A549 treated with Mapracorat at 1 μM for 4 hours (cell line): ENCODE data around the gene ARF1. TPM values are rescaled to one million over a fixed set of nuclear protein-coding genes. Genes with fewer than 3 reads are reported as not detected.

Source experiments
- total RNA-seq: library from RNA; stranded (reverse); fragments of 200-300 nt; extraction: Qiagen RNA extraction; gene quantifications from 5 replicates; pipeline ENCODE4 v1.2.3, GENCODE V29; 2022

ARF1 gene
- total RNA-seq, result 374 to 460 TPM (median 440 TPM) in 5 replicates

DNA sequence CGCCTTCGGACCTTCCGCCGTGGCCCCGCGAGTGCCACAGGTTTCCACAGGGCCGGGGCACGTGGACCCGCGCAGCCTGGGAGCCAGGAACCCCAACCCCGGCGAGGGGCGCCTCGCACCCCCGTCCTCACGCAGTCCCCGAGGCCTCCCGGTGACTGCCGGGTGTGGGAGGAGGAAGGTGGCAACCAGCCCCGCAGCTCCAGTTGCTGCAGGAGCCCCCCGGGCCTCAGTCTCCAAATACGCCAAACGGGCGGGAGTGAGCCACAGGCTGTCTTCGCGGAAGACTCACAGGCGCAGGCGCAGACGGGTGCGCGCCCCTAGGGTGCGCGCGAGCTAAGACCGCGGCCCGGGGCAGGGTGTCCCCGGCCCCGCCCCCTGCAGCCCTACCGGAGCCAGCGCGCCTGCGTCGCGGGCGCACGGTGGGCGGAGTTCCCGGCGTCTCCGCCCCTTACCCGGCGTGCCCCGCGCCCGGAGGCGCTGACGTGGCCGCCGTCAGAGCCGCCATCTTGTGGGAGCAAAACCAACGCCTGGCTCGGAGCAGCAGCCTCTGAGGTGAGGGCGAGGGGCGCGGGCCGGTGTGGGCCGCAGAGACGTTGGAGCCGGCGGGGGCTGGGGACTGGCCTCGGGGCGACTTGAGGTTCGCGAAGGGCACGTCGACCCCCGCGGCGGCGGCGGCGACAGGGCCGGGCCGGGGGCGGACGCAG lies at the start of gene ARF1:
Gene ARF1, plus strand, starts transcription at position 495 of the 704 bp plus-strand sequence. CDS start 14,407 bp downstream, outside the sequence.

DNA sequence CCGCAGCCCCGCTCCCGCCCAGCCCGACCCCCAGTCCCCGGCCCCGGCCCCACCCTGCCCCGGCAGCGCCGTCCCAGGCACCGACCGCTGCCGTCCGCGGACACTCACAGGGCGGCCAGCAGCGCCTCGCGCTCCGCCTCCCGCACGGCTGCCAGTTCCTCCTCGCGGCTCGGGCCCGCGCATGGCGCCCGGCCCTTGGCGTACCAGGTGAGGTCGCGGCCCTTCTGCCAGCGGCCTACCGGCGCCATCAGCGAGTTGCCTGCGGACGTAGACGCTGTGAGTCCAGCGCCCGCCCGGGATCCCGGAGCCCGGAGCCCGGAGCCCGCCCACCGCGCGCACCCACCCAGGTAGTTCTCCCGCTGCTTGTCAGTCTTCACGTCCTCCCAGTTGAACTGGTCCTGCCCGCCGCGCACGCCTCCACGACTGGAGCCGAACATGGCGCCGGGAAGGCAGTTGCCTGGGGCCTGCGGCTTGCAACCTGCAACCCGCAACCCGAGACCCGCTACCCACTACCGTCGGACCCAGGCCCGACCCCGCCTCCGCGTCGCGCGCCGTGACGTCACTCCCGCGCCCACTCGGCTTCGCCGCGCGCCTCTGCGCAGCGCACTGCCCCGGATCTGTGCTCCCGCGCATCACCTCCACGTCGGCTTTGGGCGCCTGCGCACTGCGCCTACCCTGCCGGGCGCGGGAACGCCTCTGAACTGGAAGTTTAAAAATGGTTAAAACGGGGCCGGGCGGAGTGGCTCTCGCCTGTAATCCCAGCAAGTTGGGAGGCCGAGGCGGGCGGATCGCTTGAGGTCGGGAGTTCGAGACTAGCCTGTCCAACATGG lies 20.5 kb downstream of the ARF1 start, which contains the start of gene C1orf35:
Gene C1orf35, minus strand, starts transcription at position 535 of the 830 bp plus-strand sequence. Its CDS starts 98 bp downstream, at position 437.

DNA sequence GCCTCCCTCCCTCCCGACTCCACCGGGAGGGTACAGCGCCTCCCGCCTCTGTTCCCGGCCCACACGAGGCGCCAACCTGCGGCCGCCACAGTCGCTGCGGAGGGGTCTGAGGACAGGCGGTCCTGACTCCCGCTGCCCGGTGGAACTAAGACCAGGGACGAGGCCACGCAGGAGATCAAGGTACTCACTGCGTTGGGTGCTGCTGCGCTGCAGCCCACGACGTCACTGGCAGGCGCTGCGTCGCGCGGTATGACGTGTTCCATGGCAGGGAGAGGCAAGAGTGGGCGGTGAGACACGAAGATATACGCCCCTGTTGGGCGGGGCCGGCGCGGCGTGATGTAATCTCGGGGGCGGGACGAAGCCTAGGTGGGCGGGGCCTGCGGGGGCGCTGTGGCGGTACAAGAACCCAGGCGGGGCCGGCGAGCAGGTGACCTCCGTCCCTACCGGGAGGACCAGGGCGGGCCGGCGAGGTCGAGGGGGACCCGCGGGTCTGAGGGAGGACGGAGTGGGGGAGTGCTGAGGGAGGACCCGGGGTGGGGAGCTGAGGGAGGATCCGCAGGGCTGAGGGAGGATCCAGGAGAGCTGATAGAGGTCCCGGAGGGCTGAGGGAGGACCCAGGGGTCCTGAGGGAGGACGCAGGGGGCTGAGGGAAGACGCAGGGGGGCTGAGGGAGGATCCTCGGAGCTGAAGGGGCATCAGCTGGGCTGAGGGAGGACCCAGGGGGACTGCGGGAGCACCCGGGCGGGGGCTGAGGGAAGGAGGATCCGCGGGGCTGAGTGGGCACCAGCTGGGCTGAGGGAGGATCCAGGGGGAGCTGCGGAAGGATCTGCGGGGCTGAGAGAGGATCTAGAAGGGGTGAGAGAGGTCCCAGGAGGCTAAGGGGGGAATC lies 26.8 kb downstream of the ARF1 start, which contains the start of gene MRPL55:
Gene MRPL55, minus strand, starts transcription at position 227 of the 889 bp plus-strand sequence. CDS start 1,039 bp downstream, outside the sequence.

DNA sequence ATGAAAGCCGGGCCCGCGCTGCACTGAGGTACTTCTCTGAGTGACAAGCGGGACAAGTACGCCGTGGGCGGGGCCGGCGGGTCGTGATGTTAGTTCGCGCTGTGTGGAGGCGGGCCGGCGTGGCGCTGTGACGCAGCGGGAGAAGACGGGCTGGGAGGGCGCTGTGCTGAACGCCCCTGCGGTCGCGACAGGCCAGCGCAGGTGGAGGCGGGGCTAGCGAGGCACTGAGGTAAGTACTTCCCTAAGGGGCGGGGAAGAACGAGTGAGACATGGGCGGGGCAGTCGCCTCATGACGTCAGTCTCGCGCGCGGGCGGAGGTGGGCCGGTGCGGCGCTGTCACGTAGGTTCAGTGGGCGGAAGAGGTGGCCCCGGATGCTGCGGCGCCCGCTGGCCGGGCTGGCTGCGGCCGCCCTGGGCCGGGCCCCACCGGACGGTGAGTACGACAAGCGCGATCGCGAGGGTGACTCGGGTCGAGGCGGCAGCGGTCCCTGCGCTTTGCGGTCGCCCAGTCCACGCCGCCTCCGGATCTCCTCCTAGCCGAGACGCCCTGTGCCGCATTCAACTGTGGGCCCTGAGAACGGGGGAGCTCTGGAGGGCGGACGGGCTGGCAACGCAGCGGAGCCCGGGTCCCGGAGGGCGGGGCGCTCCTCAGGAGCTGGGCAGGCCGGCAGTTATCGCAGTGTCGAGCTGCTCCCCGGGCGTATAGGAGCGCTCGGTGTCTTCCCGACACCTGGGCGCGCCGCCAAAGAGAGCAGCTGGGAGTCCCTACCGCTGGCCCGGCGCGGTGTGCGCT lies 57.6 kb downstream of the ARF1 start, which contains the start of gene GUK1:
Gene GUK1, plus strand, starts transcription at position 349 of the 793 bp plus-strand sequence. Its CDS starts 24 bp downstream, at position 373.

Other genes with a start within 250 kb of the ARF1 start
- gene WNT9A, start 134.8 kb upstream of the ARF1 start, total RNA-seq, result 6.8 to 10.2 TPM (median 7.9 TPM) in 5 replicates
- 0.04 to 0.06 TPM in 2 of 5 replicates, not detected in the others for gene WNT3A, start 75.7 kb upstream of the ARF1 start, total RNA-seq
- 29.4 to 41.3 TPM (median 39.2 TPM) in 5 replicates for gene C1orf35, start 20.6 kb downstream of the ARF1 start, total RNA-seq
- 76.4 to 92.1 TPM (median 83.8 TPM) in 5 replicates for gene MRPL55, start 26.6 kb downstream of the ARF1 start, total RNA-seq
- gene GUK1, start 57.6 kb downstream of the ARF1 start, total RNA-seq, result 116 to 157 TPM (median 153 TPM) in 5 replicates
- 0.09 to 0.58 TPM (median 0.41 TPM) in 5 replicates for gene GJC2, start 67.2 kb downstream of the ARF1 start, total RNA-seq
- gene IBA57, start 83.1 kb downstream of the ARF1 start, total RNA-seq, result 4.1 to 6.6 TPM (median 5.9 TPM) in 5 replicates
- gene OBSCN, start 125.3 kb downstream of the ARF1 start, total RNA-seq, result 4.5 to 5.5 TPM (median 4.9 TPM) in 5 replicates